H1 (cell line): Measurements from ENCODE around the gene STEAP1B. TPM values are rescaled to one million over a fixed set of nuclear protein-coding genes. Genes with fewer than 3 reads are reported as not detected.
"Not testable (repeated sequence)": the region's sequence is repeated elsewhere in the genome, so short reads cannot be mapped to it uniquely, and the experiment has no call there.

Source experiments
- CTCF ChIA-PET: fragments of 300-600 bp; sonication (Branson Sonifier 250); formaldehyde crosslinking; loops from one replicate; lab custom pipeline; 2021; ENCODE audit not compliant: partially characterized antibody; lab: Charles Lee
- POLR2A ChIA-PET: fragments of 300-600 bp; sonication (Branson Sonifier 250); formaldehyde crosslinking; loops from one replicate; lab custom pipeline; 2021; ENCODE audit warnings: inconsistent platforms; ENCODE audit not compliant: partially characterized antibody; lab: Charles Lee
- DNase-seq, 2 experiments: peaks; one replicate each; pipeline versions ENCODE4 v3.0.0 to v3.0.0-alpha.2; 2010 to 2022; ENCODE audit warnings: low spot score in 2 of 2, low read depth in 1 of 2, mixed read lengths in 1 of 2
- FAIRE-seq: peaks from 2 replicates; lab custom pipeline; 2011; peaks lifted over from hg19 to GRCh38; lab: Jason Lieb, UNC
- H2AFZ ChIP-seq: 2 replicates; pipeline ENCODE4 v1.8.1; 2012; ENCODE audit warnings: low read length, inconsistent platforms
- H2AK5ac ChIP-seq: 2 replicates; pipeline ENCODE4 v1.6.1; 2013; ENCODE audit warnings: low read depth, low read length
- H2BK120ac ChIP-seq: replicated peaks from 2 replicates; pipeline ENCODE3; 2013; ENCODE audit warnings: low read depth, low read length, inconsistent platforms
- H2BK12ac ChIP-seq: 2 replicates; pipeline ENCODE4 v1.6.1; 2013; ENCODE audit warnings: low read depth, low read length
- H2BK15ac ChIP-seq: 2 replicates; pipeline ENCODE4 v1.6.1; 2013; ENCODE audit warnings: low read length
- H2BK20ac ChIP-seq: 2 replicates; pipeline ENCODE4 v1.6.1; 2013; ENCODE audit warnings: low read length
- H2BK5ac ChIP-seq: 2 replicates; pipeline ENCODE4 v1.6.1; 2013; ENCODE audit warnings: low read depth, low read length
- H3K14ac ChIP-seq: 2 replicates; pipeline ENCODE4 v1.6.1; 2013; ENCODE audit warnings: inconsistent platforms; ENCODE audit not compliant: insufficient read length
- H3K18ac ChIP-seq: 2 replicates; pipeline ENCODE4 v1.6.1; 2013; ENCODE audit warnings: low read length; ENCODE audit errors: extremely low read depth
- H3K23ac ChIP-seq: 2 replicates; pipeline ENCODE4 v1.6.1; 2013; ENCODE audit warnings: inconsistent platforms; ENCODE audit not compliant: insufficient read length
- H3K23me2 ChIP-seq: 2 replicates; pipeline ENCODE4 v1.6.1; 2013; ENCODE audit warnings: low read depth, low read length
- H3K27ac ChIP-seq: 2 replicates; pipeline ENCODE4 v1.6.1; 2011; ENCODE audit warnings: low read depth, low read length, inconsistent platforms
- H3K27me3 ChIP-seq, 4 experiments: replicated peaks in 1 of 4; 1 replicate in 1 of 4; 2 replicates in 3 of 4; pipeline versions ENCODE4 v1.6.1 to v1.8.1; 2011 to 2013; ENCODE audit warnings: low read length in 3 of 4, mild to moderate bottlenecking in 3 of 4, inconsistent platforms in 2 of 4, mixed read lengths in 2 of 4, moderate library complexity in 1 of 4; ENCODE audit not compliant: control insufficient read depth in 3 of 4, insufficient read depth in 3 of 4; ENCODE audit errors: extremely low read depth in 1 of 4
- H3K36me3 ChIP-seq, 4 experiments: 2 replicates each; pipeline versions ENCODE4 v1.6.1 to v1.8.1; 2011 to 2013; ENCODE audit warnings: mild to moderate bottlenecking in 4 of 4, low read length in 3 of 4, moderate library complexity in 2 of 4, control low read depth in 1 of 4, inconsistent platforms in 1 of 4; ENCODE audit not compliant: insufficient read depth in 4 of 4, control insufficient read depth in 2 of 4
- H3K4ac ChIP-seq: replicated peaks from 2 replicates; pipeline ENCODE3; 2013; ENCODE audit warnings: low read length, low read depth, mixed read lengths, inconsistent platforms; ENCODE audit not compliant: insufficient read length
- H3K4me1 ChIP-seq, 4 experiments: replicated peaks in 1 of 4; 1 replicate in 1 of 4; 2 replicates in 3 of 4; pipeline versions ENCODE4 v1.6.1 to v1.8.1; 2011 to 2013; ENCODE audit warnings: low read length in 3 of 4, inconsistent platforms in 2 of 4, mixed read lengths in 1 of 4; ENCODE audit not compliant: insufficient read depth in 4 of 4, control insufficient read depth in 3 of 4
- H3K4me2 ChIP-seq, 2 experiments: 2 replicates each; pipeline versions ENCODE4 v1.6.1 to v1.8.1; 2011 to 2013; ENCODE audit warnings: low read depth in 2 of 2, low read length in 2 of 2, control low read depth in 1 of 2, inconsistent platforms in 1 of 2, mild to moderate bottlenecking in 1 of 2; ENCODE audit not compliant: insufficient read depth in 1 of 2
- H3K4me3 ChIP-seq, 4 experiments: fragments of 200-600, 300-600 bp in 1 of 4; sonication (generic), shearing (Covaris generic), sonication (Bioruptor Twin) in 1 of 4; 2 replicates each; pipeline versions ENCODE4 v1.5.1 to v1.8.1; 2011 to 2016; ENCODE audit warnings: low read length in 4 of 4, low read depth in 3 of 4, control low read depth in 2 of 4, inconsistent platforms in 2 of 4, mild to moderate bottlenecking in 2 of 4, mixed read lengths in 1 of 4, moderate library complexity in 1 of 4; ENCODE audit not compliant: insufficient read depth in 2 of 4; ENCODE audit errors: extremely low read depth in 1 of 4
- H3K56ac ChIP-seq: replicated peaks from 2 replicates; pipeline ENCODE3; 2013; ENCODE audit warnings: low read depth, mild to moderate bottlenecking, mixed read lengths, low read length, inconsistent platforms; ENCODE audit not compliant: insufficient read length
- H3K79me1 ChIP-seq: 2 replicates; pipeline ENCODE4 v1.6.1; 2013; ENCODE audit warnings: low read depth, low read length, control low read depth
- H3K79me2 ChIP-seq, 2 experiments: 2 replicates each; pipeline versions ENCODE4 v1.6.1 to v1.8.1; 2012 to 2013; ENCODE audit warnings: low read length in 2 of 2, mild to moderate bottlenecking in 2 of 2, inconsistent platforms in 1 of 2; ENCODE audit not compliant: insufficient read depth in 2 of 2, control insufficient read depth in 1 of 2
- H3K9ac ChIP-seq, 4 experiments: replicated peaks in 1 of 4; 1 replicate in 1 of 4; 2 replicates in 3 of 4; pipeline versions ENCODE4 v1.6.1 to v1.8.1; 2011 to 2013; ENCODE audit warnings: low read depth in 3 of 4, low read length in 3 of 4, control low read depth in 2 of 4, mild to moderate bottlenecking in 2 of 4, moderate library complexity in 2 of 4, inconsistent platforms in 1 of 4; ENCODE audit errors: extremely low read depth in 1 of 4
- H3K9me3 ChIP-seq, 2 experiments: 2 replicates each; pipeline versions ENCODE4 v1.6.1 to v1.8.1; 2012 to 2013; ENCODE audit warnings: mild to moderate bottlenecking in 2 of 2, moderate library complexity in 2 of 2, control low read depth in 1 of 2, inconsistent platforms in 1 of 2, low read depth in 1 of 2, low read length in 1 of 2, mixed read lengths in 1 of 2; ENCODE audit not compliant: insufficient read depth in 2 of 2
- H4K20me1 ChIP-seq, 2 experiments: replicated peaks in 1 of 2; 2 replicates each; pipeline versions ENCODE3 to v1.8.1; 2011 to 2013; ENCODE audit warnings: inconsistent platforms in 2 of 2, low read length in 2 of 2, mild to moderate bottlenecking in 1 of 2; ENCODE audit not compliant: insufficient read depth in 2 of 2, control insufficient read depth in 1 of 2
- H4K5ac ChIP-seq: 2 replicates; pipeline ENCODE4 v1.6.1; 2013; ENCODE audit warnings: low read length, low read depth, mixed read lengths, inconsistent platforms; ENCODE audit not compliant: insufficient read length
- H4K8ac ChIP-seq: 2 replicates; pipeline ENCODE4 v1.8.0; 2013; ENCODE audit warnings: mild to moderate bottlenecking, moderate library complexity, low read length, inconsistent platforms; ENCODE audit not compliant: insufficient read depth; ENCODE audit errors: extremely low read depth
- H4K91ac ChIP-seq: replicated peaks from 2 replicates; pipeline ENCODE3; 2013; ENCODE audit warnings: low read length, mixed read lengths, inconsistent platforms; ENCODE audit not compliant: insufficient read length
- WGBS, 2 experiments: shearing (Covaris generic) in 1 of 2; methylation state at CpG; one replicate each; pipeline versions ENCODE4 v1.1.6 to v1.1.7; 2013 to 2015; ENCODE audit warnings: low lambda C conversion rate in 2 of 2, mixed read lengths in 2 of 2, inconsistent platforms in 1 of 2, low coverage in 1 of 2, missing lambda C conversion rate in 1 of 2; ENCODE audit not compliant: insufficient replicate concordance in 2 of 2, insufficient coverage in 1 of 2, insufficient read length in 1 of 2; ENCODE audit errors: extremely low coverage in 1 of 2, missing lambda C conversion rate in 1 of 2; 5-methylcytosine and 5-hydroxymethylcytosine counted together
- polyA plus RNA-seq, 7 experiments: library from polyadenylated mRNA; depleted of rRNA in 3 of 7; stranded (reverse) in 5 of 7; unstranded in 2 of 7; fragments of >200 nt in 5 of 7; fragments of 200-250 nt in 2 of 7; gene quantifications; 1 replicate in 5 of 7; 2 replicates in 1 of 7; 4 replicates in 1 of 7; pipeline versions ENCODE4 v1.2.1 to v1.2.3, GENCODE V29; 2011 to 2013; ENCODE audit warnings: missing spikeins in 2 of 7, mixed read lengths in 2 of 7
- total RNA-seq: library from RNA; stranded (reverse); fragmentation: NEBNext Ultra II Directional; extraction: Animal tissue kit (Norgen Biotek cat#: 25700); gene quantifications from 2 replicates; pipeline ENCODE4 v1.2.1, GENCODE V29; 2021

STEAP1B gene
- total and polyA plus RNA-seq, 2 of the 8 experiments (the other 6 are each of a cell fraction or from before 2014, with no cell fraction given): 5.4 to 8.7 TPM

- H2BK120ac ChIP-seq, H3K23ac ChIP-seq, H4K20me1 ChIP-seq, H3K79me1 ChIP-seq, FAIRE-seq, H3K9me3 ChIP-seq, H2BK12ac ChIP-seq, H3K27ac ChIP-seq, H3K4me1 ChIP-seq, H3K23me2 ChIP-seq, H3K36me3 ChIP-seq, H3K4me3 ChIP-seq, CTCF ChIA-PET, H2BK20ac ChIP-seq, H3K27me3 ChIP-seq, H2BK5ac ChIP-seq, DNase-seq, H3K4ac ChIP-seq, H2BK15ac ChIP-seq, H3K4me2 ChIP-seq, H4K5ac ChIP-seq, H3K79me2 ChIP-seq, H3K56ac ChIP-seq, H2AK5ac ChIP-seq, H4K8ac ChIP-seq, H3K18ac ChIP-seq, H4K91ac ChIP-seq, POLR2A ChIA-PET, H3K14ac ChIP-seq, H3K9ac ChIP-seq, H2AFZ ChIP-seq: not testable (repeated sequence)
- WGBS, 2 experiments: 85% methylated on average over 9 of the region's 9 CpGs; no CpG with 5 or more reads in 1 of the 2 experiments
These were observed 6.5 kb upstream of the STEAP1B start for GRCh38 chr7:22506316-22507020.
